ENCODE results near the gene TAF8. TPM values are rescaled to one million over a fixed set of nuclear protein-coding genes. Genes with fewer than 3 reads are reported as not detected.

TAF8 gene
- total RNA-seq, 1 experiment from 2014 or later, result 22.5 TPM

DNA sequence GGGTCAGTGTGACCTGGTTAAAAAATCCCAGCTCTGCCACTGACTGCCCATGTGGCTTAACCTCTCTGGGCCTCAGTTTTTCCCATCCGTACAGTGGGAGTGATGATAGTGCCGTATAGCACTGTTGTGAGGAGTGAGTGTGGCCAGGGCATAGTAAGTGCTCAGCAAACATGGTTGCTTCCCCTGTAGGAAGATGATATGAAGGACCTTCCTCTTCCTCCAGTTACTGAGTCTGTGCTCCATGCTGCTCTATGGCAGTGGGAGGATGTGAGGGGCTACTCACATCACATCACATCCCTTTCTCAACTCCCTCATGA lies 79.0 kb downstream of the TAF8 start:
- no peaks in the 10 kb centered on the region for H3K36me3 ChIP-seq (ENCODE audit: insufficient read depth, low read length, poor library complexity, severe bottlenecking)
- no peak overlapping the region for H3K4me3 ChIP-seq (ENCODE audit: low read depth, low read length, poor library complexity, severe bottlenecking)
- TF ChIP-seq EZH2 (IDR thresholded peaks at IDR 0.05; ENCODE audit: borderline replicate concordance, low read depth, low read length, poor library complexity, severe bottlenecking), result no peak
- TF ChIP-seq, protein P1, sequence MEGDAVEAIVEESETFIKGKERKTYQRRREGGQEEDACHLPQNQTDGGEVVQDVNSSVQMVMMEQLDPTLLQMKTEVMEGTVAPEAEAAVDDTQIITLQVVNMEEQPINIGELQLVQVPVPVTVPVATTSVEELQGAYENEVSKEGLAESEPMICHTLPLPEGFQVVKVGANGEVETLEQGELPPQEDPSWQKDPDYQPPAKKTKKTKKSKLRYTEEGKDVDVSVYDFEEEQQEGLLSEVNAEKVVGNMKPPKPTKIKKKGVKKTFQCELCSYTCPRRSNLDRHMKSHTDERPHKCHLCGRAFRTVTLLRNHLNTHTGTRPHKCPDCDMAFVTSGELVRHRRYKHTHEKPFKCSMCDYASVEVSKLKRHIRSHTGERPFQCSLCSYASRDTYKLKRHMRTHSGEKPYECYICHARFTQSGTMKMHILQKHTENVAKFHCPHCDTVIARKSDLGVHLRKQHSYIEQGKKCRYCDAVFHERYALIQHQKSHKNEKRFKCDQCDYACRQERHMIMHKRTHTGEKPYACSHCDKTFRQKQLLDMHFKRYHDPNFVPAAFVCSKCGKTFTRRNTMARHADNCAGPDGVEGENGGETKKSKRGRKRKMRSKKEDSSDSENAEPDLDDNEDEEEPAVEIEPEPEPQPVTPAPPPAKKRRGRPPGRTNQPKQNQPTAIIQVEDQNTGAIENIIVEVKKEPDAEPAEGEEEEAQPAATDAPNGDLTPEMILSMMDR (conservative IDR thresholded peaks at IDR 0.05; ENCODE audit: low read depth, low read length), result no peak
- DNase-seq (ENCODE audit: low spot score), result no peak
- no TSS peak for BruUV-seq (replicated peaks)
- H3K27me3 ChIP-seq (replicated peaks; ENCODE audit: insufficient read depth, low read depth, low read length, poor library complexity), result no peaks in the 10 kb centered on the region
- H3K27ac ChIP-seq (ENCODE audit: low read depth, low read length, poor library complexity, severe bottlenecking), result no peak overlapping the region
- H3K9me3 ChIP-seq (ENCODE audit: low read depth, low read length, poor library complexity, severe bottlenecking), result no peaks in the 10 kb centered on the region
- CTCF ChIA-PET, result interaction anchor here (1.5 kb wide), 1 partner anchor 208 kb away, joined by 3 read pairs; the partner anchor contains the start of genes BYSL and MED20
- POLR2A ChIA-PET (ENCODE audit: low non-redundant PET), result no interaction called here
- H3K4me1 ChIP-seq (ENCODE audit: insufficient read depth, low read length, poor library complexity, severe bottlenecking), result no peaks in the 10 kb centered on the region
- intact Hi-C loops (cut with micrococcal nuclease; ENCODE audit: unreplicated experiment), result no loop called here

DNA sequence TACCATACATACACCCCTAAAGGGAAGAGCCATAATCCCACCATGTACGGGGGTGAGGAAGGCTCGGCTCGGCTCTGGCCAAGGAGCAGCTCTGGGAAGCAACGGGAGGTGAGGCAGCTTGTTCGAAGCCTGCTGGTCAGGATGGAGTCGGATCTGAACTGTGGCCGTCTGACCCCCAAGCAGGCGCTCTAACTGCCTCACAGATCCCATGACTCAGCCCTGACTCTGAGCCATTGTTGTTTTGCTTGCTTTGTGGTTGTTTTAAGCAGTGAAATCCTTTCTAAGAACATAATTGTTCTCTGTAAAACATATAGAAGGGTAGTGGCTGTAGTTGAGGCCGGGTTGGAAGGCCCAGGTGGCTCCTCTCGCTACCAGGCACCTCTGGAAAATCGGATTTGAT lies 81.2 kb downstream of the TAF8 start:
- no peak for TF ChIP-seq EZH2 (IDR thresholded peaks at IDR 0.05; ENCODE audit: borderline replicate concordance, low read depth, low read length, poor library complexity, severe bottlenecking)
- TF ChIP-seq, protein P1 (conservative IDR thresholded peaks at IDR 0.05; ENCODE audit: low read depth, low read length), result no peak
- POLR2A ChIA-PET (ENCODE audit: low non-redundant PET), result no interaction called here

DNA sequence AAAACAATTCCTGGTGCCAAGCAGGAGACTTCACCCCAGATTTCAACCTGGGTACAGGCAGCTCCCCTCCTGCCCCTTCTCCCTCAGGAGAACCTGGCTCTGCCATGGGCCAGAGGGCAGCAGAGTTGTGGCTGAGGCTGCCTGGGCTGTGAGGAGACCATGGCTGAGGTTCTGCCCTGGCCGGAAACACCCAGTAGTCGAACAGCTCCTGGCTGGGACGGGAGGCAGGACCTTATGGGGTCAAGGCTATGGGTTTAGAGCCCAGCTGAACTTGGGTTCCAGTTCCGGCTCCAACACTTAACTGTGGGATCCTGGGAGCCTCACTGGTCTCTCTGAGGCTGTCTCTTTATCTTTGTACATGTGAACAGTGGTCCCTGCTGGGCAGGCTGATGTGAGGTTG lies 83.6 kb downstream of the TAF8 start:
- peaks cover 17% of the 10 kb centered on the region for H3K4me1 ChIP-seq (ENCODE audit: insufficient read depth, low read length, poor library complexity, severe bottlenecking)
- ChIA-PET CTCF (no interaction called here), POLR2A (ENCODE audit: low non-redundant PET) (no interaction called here)
- no peak overlapping the region for H3K27ac ChIP-seq (ENCODE audit: low read depth, low read length, poor library complexity, severe bottlenecking)
- H3K27me3 ChIP-seq (replicated peaks; ENCODE audit: insufficient read depth, low read depth, low read length, poor library complexity), result no peaks in the 10 kb centered on the region
- no peak for DNase-seq (ENCODE audit: low spot score)
- BruUV-seq (replicated peaks), result no TSS peak
- no peaks in the 10 kb centered on the region for H3K9me3 ChIP-seq (ENCODE audit: low read depth, low read length, poor library complexity, severe bottlenecking)
- no peak overlapping the region for H3K4me3 ChIP-seq (ENCODE audit: low read depth, low read length, poor library complexity, severe bottlenecking)
- no peaks in the 10 kb centered on the region for H3K36me3 ChIP-seq (ENCODE audit: insufficient read depth, low read length, poor library complexity, severe bottlenecking)
- TF ChIP-seq EZH2 (IDR thresholded peaks at IDR 0.05; ENCODE audit: borderline replicate concordance, low read depth, low read length, poor library complexity, severe bottlenecking), result no peak
- TF ChIP-seq, protein P1 (conservative IDR thresholded peaks at IDR 0.05; ENCODE audit: low read depth, low read length), result no peak
- intact Hi-C loops (cut with micrococcal nuclease; ENCODE audit: unreplicated experiment), result no loop called here

More for the DNA sequence above, 81.2 kb downstream of the TAF8 start:
- peaks cover 4% of the 10 kb centered on the region for H3K4me1 ChIP-seq (ENCODE audit: insufficient read depth, low read length, poor library complexity, severe bottlenecking)
- H3K9me3 ChIP-seq (ENCODE audit: low read depth, low read length, poor library complexity, severe bottlenecking), result no peaks in the 10 kb centered on the region
- CTCF ChIA-PET, result no interaction called here
- no peak for DNase-seq (ENCODE audit: low spot score)
- no peak overlapping the region for H3K27ac ChIP-seq (ENCODE audit: low read depth, low read length, poor library complexity, severe bottlenecking)
- intact Hi-C loops (cut with micrococcal nuclease; ENCODE audit: unreplicated experiment), result no loop called here
- H3K36me3 ChIP-seq (ENCODE audit: insufficient read depth, low read length, poor library complexity, severe bottlenecking), result no peaks in the 10 kb centered on the region
- BruUV-seq (replicated peaks), result no TSS peak
- H3K4me3 ChIP-seq (ENCODE audit: low read depth, low read length, poor library complexity, severe bottlenecking), result no peak overlapping the region
- no peaks in the 10 kb centered on the region for H3K27me3 ChIP-seq (replicated peaks; ENCODE audit: insufficient read depth, low read depth, low read length, poor library complexity)
